ENCODE results near the gene CENPW.

DNA sequence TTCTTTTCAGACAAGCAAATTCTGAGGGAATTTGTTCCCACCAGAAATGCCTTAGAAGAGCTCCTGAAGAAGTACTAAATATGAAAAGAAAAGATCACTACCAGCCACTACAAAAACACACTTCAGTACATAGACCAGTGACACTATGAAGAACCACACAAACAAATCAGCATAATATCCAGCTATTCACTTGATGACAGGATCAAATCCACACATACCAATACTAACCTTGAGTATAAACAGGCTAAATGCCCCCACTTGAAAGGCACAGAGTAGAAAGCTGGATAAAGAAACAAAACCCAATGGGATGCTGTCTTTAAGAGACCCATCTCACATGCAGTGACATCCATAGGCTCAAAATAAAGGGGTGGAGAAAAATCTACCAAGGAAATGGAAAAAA is 43.3 kb downstream of the CENPW start:
- TF ChIP-seq CTCF (optimal IDR thresholded peaks at IDR 0.05 in 1 of 3, IDR thresholded peaks at IDR 0.05 in 1 of 3, conservative IDR thresholded peaks at IDR 0.05 in 1 of 3; ENCODE audit: extremely low read depth in 1 of 3, insufficient read depth in 2 of 3, low read length in 3 of 3) (no peak), EZH2 (IDR thresholded peaks at IDR 0.05; ENCODE audit: low read length) (no peak)

Data from keratinocyte (primary cell).